ENCODE measurements around the gene PHKB. TPM values are rescaled to one million over a fixed set of nuclear protein-coding genes. Genes with fewer than 3 reads are reported as not detected.

PHKB gene
- total RNA-seq, 1 donor from 2014 or later: 44.5 TPM

GRCh38 chr16:47504599-47504998, 43.5 kb downstream of the PHKB start:
- no peak for DNase-seq (ENCODE audit: low read depth)
- Histone ChIP-seq H3K36me3 (ENCODE audit: control insufficient read depth, insufficient read depth, low read length) (peaks cover 10% of the 10 kb centered on the region), H3K4me3 (ENCODE audit: low read depth, low read length) (no peak overlapping the region), H3K27me3 (ENCODE audit: control insufficient read depth, insufficient read depth, low read length) (no peaks in the 10 kb centered on the region)
- no peak for TF ChIP-seq CTCF (IDR thresholded peaks at IDR 0.05; ENCODE audit: insufficient read depth, low read length, severe bottlenecking)
- FAIRE-seq: no peak

- Histone ChIP-seq H3K27me3 (ENCODE audit: control insufficient read depth, insufficient read depth, low read length) (no peaks in the 10 kb centered on the region), H3K4me3 (ENCODE audit: low read depth, low read length) (no peak overlapping the region), H3K36me3 (ENCODE audit: control insufficient read depth, insufficient read depth, low read length) (peaks cover 11% of the 10 kb centered on the region)
- no peak for TF ChIP-seq CTCF (IDR thresholded peaks at IDR 0.05; ENCODE audit: insufficient read depth, low read length, severe bottlenecking)
- DNase-seq (ENCODE audit: low read depth): no peak
- no peak for FAIRE-seq
These were observed 45.7 kb downstream of the PHKB start for GRCh38 chr16:47506800-47507199.

- Histone ChIP-seq H3K36me3 (ENCODE audit: control insufficient read depth, insufficient read depth, low read length) (peaks cover 12% of the 10 kb centered on the region), H3K27me3 (ENCODE audit: control insufficient read depth, insufficient read depth, low read length) (no peaks in the 10 kb centered on the region), H3K4me3 (ENCODE audit: low read depth, low read length) (no peak overlapping the region)
- FAIRE-seq (no peak), DNase-seq (ENCODE audit: low read depth) (peak; percentile 17)
- TF ChIP-seq CTCF (IDR thresholded peaks at IDR 0.05; ENCODE audit: insufficient read depth, low read length, severe bottlenecking): no peak
These were observed 46.6 kb downstream of the PHKB start for GRCh38 chr16:47507701-47508100.

- no peaks in the 10 kb centered on the region for H3K27me3 ChIP-seq (ENCODE audit: control insufficient read depth, insufficient read depth, low read length)
- H3K4me3 ChIP-seq (ENCODE audit: low read depth, low read length): no peak overlapping the region
- DNase-seq (ENCODE audit: low read depth): no peak
- FAIRE-seq: no peak
- peaks cover 6% of the 10 kb centered on the region for H3K36me3 ChIP-seq (ENCODE audit: control insufficient read depth, insufficient read depth, low read length)
- TF ChIP-seq CTCF (IDR thresholded peaks at IDR 0.05; ENCODE audit: insufficient read depth, low read length, severe bottlenecking): no peak
These were observed 50.8 kb downstream of the PHKB start for GRCh38 chr16:47511882-47512281.

GRCh38 chr16:47519037-47519436, 57.9 kb downstream of the PHKB start:
- Histone ChIP-seq H3K4me3 (ENCODE audit: low read depth, low read length) (no peak overlapping the region), H3K27me3 (ENCODE audit: control insufficient read depth, insufficient read depth, low read length) (no peaks in the 10 kb centered on the region), H3K36me3 (ENCODE audit: control insufficient read depth, insufficient read depth, low read length) (peaks cover 3% of the 10 kb centered on the region)
- peak; percentile 25 for DNase-seq (ENCODE audit: low read depth)
- FAIRE-seq: no peak
- TF ChIP-seq CTCF (IDR thresholded peaks at IDR 0.05; ENCODE audit: insufficient read depth, low read length, severe bottlenecking): no peak

- Histone ChIP-seq H3K36me3 (ENCODE audit: control insufficient read depth, insufficient read depth, low read length) (no peaks in the 10 kb centered on the region), H3K27me3 (ENCODE audit: control insufficient read depth, insufficient read depth, low read length) (no peaks in the 10 kb centered on the region), H3K4me3 (ENCODE audit: low read depth, low read length) (no peak overlapping the region)
- no peak for TF ChIP-seq CTCF (IDR thresholded peaks at IDR 0.05; ENCODE audit: insufficient read depth, low read length, severe bottlenecking)
- no peak for DNase-seq (ENCODE audit: low read depth)
- no peak for FAIRE-seq
These were observed 58.4 kb downstream of the PHKB start for GRCh38 chr16:47519546-47519945.
